ENCODE results near the gene SLCO3A1.

DNA sequence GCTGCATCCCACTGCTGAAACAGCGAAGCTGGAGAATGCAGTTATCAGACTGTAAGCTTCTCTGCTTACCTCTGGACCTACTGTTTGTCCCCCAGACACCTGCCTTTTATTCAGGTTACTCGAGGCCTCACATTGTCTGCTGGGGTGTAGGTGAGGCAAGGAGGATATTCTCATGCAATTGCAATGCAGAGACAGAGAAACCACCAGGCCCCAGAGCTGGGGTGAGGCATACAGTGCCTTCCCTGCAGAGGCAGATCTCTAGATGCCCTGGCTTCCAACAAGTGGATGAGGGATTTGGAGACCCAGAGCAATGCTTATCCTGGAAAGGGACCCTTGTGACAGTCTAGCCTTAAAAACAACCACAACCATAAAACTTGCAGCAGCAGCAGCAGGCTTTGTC, 276.7 kb downstream of the SLCO3A1 start:
- no peak for TF ChIP-seq CTCF (IDR thresholded peaks at IDR 0.05; ENCODE audit: low read depth, low read length)
- TF ChIP-seq EZH2phosphoT487 (IDR thresholded peaks at IDR 0.05; ENCODE audit: low read depth) = no peak
